ENCODE measurements around the gene STARD10. TPM values are rescaled to one million over a fixed set of nuclear protein-coding genes. Genes with fewer than 3 reads are reported as not detected.
"Not testable (repeated sequence)": the region's sequence is repeated elsewhere in the genome, so short reads cannot be mapped to it uniquely, and the experiment has no call there.

The STARD10 gene, protein sequence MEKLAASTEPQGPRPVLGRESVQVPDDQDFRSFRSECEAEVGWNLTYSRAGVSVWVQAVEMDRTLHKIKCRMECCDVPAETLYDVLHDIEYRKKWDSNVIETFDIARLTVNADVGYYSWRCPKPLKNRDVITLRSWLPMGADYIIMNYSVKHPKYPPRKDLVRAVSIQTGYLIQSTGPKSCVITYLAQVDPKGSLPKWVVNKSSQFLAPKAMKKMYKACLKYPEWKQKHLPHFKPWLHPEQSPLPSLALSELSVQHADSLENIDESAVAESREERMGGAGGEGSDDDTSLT
- total RNA-seq = 43.3 TPM

DNA sequence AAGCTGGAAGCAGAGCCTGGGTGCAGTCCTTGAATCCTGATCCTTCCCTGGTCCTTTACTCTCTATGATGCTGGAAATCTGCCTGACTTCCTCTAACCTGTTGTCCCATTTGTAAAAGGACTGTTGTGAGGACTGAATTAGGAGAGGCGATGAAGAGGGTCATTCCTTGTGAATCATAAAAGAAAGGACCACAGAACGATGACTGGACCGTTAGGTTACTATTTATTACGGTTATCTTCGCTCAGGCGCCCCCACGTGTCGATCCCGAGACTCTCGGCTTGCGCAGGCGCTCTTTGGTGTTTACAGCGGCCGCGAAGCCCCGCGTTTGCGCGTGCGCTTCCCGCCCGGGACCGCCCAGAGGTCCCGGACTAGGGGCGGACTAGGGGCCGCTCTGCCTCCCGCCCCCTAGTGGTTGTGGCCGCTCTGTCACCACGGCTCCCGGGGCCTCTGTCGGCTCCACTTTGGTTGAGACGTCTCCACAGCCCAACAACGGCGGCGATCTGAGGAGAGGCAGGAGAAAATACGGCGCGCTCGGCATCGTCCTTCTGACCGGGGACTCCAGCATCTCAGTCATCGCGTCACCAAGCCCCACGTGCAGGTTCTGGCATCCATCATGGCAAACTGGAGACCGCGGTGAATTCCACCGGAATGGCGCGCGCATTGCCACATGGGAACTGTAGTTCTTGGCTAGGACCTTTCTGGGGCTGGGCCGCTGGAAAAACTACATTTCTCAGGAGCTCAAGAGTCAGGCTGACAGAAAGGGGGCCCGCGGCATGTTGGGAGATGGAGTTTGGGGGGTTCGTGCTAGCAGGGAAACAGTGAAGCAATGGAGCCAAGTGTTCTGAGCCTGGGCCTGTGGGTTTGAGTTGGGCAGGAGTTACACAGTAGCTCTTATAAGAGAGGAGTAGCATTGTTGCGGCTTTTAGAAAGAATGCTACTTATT is at the start of gene STARD10:
Gene STARD10 (minus strand): TSS at position 623 of the 943 bp plus-strand sequence. CDS start 12,866 bp downstream, outside the sequence.
- DNase-seq = peak; percentile 99

DNA sequence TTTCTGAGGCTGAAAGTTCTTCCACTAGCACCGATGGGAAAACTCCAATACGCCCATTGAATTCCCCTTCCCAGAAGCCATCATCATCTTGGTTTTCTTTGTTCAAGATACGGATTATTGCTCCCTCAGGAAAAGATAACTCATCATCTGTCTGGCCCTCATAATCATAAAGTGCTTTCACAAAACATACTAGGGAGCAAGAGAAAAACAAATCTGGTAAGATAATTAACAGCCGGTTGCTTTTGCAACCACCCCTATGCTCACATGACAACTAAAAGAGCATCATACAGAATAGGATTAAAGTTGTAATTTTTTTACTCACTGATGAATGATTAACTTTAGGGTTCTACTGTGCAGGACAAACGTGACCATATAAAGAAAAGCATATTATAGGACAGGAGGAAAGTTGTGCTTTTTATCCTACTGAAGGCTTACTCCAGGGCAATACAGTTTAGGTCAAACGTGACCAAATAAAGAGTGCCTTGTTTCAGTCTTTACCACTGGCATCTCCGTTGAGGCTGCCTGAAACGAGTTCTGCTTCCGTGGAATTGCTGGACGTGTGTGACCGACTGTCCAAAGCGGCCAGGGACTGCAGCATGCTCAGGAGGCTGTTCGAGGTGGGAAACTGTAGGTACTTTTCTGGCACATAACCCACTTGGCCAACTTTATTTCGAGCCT is 48.9 kb upstream of the STARD10 start:
- no peak for DNase-seq

DNA sequence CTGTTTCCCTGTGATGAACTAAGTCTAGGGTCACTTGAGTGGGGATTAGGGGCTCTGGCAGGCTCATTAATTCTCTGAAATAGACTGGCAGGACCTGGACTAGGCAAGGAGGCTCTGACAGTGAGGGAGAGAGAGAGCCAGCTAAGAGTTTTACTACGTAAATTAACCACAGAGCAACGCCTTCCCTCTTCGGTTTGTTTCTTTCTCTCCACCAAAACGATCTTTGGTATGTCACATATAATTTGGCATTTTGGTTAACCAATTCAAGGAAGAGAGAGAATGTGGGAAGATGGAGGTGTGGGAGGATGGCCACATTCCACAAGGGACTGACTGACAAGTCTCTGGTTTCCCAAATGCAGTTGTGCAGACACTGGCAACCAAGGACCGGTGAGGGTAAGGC is 48.3 kb upstream of the STARD10 start:
- no peak for DNase-seq

DNA sequence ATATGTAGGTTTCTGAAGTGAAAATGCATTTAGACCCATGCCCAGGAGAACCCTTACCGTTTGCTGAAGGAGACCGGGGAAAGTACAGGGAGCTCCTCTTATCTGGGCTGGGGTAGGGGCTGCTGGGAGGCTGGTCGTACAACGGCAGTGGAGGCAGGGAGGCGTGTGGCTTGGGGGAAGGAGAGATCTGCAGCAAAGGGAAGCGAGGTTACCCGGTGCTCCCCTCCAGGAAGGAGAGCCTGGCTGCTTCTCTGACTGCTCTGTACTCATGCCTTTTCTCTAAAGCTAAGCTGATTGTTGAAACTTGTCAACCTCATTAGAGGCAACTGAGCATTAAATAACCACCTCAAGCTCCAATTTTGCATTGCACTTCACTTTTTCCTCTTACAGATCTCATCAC is 47.5 kb upstream of the STARD10 start:
- DNase-seq = no peak

DNA sequence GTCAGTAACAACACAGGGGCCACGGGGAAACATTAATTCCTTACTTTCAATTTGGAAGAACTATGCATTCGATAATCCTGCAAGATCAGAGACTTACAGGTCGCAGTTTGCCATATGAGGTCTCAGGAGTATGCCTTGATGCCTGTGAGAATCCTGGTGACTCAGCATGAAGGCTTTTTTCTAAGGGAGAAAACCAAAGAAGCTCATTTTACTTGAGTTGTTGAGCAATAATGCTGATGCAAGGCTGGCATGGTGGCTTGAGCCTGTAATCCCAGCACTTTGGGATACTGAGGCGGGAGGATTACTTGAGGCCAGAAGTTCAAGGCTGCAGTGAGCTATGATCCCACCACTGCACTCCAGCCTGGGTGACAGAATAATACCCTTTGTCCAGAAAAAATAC is 46.9 kb upstream of the STARD10 start:
- DNase-seq = no peak

DNA sequence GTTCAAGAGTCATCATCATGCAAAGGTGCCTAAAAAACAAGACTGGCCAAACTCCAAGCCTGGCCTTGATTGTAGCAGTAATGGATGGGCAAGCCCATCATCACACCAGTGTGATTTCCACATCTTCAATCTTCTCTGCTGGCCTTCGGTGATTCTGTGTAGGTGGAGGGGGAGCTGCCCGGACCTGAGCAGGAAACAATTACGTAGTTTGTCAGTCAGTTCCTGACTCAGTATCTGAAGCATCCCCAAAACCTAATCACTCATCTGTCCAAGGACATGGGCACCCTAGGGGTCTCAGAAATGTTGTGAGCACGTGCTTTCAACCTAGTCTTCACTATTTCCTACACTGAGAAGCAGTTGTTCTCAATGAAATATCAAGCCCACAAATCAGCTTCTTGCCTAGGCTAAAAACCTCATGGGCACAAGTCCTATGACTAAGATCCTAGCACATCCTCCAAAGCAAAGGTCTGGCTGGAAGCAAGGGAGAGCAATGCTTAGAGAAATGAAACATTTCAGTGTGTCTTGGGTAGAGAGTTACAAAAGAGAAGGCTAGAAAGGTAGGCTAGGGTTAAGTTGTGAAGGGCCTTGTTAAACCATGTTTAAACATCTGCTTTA is 45.0 kb upstream of the STARD10 start:
- no peak for DNase-seq

DNA sequence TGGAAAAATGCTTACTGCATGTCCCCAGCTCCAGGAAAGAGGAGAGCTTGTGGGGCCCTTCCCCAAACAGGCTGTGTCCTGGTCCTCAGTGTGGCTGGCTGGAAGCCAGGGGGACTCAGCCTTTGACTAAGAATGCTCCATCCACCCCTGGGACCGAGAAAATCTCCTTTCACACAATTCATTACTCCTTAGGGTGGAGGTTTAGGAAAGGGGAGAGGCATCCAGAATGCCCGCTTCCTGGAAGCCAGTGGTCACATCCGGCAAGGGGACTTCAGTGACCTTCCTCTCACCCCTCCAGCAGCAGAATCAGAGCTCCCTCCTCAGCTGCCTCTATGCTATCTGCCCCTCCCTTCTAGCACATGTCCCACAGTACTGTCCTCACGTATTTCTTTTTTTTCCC is 42.3 kb upstream of the STARD10 start:
- DNase-seq = peak; percentile 61

DNA sequence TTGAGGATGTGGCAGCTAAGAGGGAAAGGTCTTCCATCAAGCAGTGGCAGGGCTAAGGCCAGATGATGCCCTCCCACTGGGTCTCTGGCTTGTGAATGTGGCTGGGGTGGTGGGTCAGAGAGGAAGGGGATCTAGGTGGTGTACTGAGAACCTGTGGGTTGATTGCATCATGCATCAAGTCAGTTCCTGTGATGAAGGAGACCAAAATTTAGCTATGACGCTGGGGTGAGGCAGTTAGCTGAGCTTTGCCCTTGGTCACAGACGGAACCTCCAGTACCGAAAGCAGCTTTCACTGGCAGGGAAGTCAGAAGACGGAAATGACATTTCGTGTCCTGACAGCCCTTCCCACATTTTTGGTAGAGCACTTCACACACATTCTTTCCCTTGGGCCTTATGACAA is 41.1 kb upstream of the STARD10 start:
- DNase-seq = no peak

DNA sequence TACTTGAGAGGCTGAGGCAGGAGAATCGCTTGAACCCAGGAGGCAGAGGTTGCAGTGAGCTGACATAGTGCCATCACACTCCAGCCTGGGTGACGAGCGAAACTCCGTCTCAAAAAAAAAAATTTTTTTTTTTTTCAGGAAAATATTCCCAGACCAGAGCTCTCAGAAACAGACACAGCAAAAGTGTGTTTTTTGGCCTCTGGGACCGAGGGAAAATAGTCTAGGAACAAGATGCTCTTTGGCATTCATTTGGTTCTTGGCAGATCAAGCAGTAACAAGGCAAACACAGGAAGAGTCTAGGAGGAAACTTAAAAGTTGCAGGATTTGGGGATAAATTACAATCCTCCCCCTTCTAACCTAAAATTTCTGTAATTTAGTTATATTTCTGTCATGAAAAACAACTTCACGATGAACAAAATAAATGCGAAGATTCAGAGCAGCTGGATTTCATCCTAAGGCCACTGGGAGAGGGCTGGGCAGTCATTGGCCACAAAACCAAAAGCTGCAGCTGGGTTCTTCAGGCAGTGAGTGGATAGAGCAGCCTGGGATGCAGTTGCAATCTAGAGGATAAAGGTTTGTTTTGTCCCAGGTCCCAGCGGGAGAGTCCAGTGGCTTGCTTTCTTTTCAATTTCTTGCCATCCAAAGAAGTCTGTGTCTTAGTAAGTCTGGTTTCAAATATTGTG is 40.1 kb upstream of the STARD10 start:
- peak; percentile 74 for DNase-seq

DNA sequence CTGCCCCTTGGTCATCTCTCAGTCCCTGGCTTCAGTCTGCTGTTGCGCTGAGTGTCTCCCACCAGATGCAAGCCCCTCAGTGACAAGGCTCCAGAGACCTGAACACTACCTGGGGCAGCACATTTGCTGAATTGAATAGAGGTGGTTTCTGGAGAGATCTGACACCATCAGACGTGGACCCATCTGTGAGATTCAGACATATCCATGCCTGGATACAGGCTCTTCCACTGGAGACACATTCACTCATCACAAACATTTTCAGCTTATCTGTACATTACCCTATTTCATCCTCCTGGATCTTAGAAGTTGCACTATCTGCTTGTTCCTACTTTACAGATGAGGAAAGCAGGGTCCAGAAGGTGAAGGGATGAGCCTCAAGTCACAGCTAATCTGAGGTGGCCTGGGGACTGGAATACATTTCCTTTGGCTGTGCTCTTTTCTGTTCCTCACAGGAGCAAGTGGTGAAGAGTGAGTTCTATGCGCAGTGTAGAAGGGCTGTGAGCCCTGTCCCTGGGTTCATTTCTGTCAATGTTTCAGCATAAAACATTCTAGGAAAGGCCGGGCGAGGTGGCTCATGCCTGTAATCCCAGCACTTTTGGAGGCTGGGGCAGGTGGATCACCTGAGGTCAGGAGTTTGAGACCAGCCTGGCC is 39.4 kb upstream of the STARD10 start:
- no peak for DNase-seq

DNA sequence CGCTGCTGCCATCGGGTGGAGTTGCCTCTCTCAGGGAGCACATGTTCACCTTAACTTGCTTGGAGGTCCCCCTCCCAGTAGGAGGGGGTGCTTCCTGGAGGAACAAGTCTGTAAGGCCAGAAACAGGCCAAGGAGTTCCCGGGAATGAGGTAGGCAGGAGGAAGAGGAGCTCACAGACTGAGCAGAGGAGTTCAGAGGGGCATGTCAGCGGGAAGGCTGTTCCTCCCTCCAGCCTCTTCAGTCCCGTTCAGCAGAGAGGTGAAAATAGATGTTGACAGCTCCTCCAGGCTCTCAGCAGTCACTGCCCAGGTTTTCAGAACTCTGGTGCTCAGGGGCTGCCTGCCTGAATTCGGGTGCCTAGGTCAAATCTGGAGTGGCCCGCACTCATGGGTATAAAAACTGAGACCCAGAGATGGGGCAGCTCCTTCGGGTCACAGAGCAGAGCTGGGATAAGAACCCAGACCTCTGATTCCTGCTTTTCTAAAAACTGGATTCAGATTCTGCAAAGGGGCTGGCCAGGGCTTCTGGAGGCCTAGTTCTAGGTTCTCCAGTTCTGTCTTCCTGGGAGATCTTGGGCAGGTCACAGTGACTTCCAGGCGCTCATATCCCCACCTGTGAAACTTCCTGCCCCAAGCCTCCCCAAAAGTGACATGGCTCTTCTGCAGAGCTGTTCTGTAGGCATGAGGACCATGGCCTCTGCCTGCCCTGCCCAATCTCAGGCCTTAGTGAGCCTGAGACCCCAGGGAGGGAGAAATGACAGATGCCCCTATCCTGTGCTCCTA is 38.6 kb upstream of the STARD10 start:
- no peak for DNase-seq

DNA sequence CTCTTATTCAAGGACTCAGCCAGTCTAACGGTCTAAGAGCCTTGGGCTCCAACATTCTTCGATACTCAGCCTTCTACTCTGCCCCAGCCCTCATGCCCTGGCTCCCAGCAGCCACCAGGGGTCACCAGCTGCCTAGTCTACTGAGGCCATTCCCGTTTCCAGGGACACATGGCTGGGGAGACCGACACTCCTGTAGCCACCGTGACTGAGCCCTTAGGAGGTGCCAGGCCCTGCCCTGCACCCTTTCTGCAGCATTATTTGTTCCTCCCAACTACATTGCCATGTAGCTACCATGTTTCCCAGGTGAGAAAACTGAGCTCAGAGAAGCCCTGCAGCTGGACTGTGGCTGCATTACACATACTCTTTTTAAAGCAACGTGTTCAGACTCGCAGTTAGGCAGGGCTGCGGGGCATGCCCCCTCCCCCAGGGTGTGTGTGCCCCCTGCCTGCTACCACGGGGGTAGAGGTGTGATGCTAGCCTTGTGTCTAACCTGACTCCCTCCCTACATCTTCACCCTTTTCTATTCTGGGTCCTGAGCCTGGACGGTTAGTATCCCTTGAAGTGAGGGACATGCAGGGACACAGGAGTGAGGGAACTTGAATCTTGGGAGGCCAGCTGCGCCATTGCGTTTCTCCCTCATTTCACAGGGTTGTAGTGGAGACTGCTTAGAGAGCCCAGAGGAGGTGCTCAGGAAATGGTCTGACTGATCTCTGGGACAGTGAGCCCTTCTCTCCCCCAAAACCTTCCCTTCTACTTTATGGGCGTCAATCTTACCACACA is 37.9 kb upstream of the STARD10 start:
- DNase-seq = peak; percentile 91

DNA sequence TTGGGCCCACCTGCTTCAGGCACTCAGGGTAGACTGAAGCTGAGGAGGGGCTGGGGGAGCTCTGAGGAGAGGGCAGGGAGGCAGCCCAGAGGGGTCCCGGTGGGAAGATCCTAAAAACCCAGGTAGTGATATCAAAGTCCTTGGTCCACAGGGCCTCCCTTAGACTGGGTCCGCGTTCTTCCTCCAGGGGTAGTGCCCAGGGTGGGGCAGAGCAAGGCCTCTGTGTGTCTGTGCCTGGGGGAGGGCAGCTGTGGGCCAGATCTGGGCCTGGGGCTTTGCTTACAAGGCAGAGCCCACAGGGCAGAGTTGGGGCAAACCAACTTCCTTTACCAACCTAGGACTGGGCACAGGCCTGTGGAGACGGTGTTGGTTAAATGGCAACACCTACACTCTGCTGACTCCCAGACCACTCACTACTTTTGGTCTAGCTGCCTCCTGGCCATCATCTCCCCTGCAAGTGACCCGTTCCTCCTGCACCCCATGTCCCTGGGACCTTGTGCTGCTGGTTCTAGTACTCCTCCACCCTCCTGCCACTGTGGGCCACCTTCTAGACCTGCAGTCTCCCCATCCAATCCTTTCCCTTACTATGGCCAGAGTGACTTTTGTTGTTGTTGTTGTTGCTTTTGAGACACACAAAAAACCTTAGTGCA is 36.2 kb upstream of the STARD10 start:
- DNase-seq = no peak

DNA sequence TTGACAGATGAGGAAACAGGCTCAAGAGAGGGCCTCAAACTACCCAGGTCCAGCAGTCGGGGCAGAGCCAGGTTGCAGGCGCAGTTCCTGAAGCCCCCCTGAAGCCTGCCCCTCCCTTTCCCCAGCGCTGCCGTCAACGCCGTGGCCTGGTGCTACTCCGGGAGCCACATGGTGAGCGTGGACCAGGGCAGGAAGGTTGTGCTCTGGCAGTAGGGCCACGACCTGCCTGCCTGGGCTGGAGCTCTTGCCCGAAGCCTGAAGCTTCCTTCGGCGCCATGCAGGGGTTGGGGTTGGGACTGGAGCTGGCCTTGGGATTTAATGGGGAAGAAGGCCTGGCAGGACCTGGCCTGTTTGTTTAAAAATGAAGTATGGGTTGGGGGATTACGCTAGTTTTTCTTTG is 35.3 kb upstream of the STARD10 start:
- no peak for DNase-seq

DNA sequence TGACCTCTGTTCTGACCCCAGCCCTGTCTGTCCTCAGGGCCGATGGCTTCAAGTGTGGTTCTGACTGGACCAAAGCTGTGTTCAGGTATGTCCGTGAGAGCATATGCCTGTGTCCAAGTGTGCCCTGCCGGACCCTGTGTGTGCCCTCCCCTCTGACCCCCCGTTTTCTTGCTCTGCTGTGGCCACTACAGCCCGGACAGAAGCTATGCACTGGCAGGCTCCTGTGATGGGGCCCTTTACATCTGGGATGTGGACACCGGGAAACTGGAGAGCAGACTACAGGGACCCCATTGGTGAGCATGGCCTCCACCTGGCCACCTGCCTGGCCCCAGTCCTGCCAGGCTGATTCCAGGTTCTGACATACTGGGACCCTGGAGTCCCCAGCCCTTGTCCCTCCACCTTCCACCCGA is 34.9 kb upstream of the STARD10 start:
- no peak for DNase-seq

DNA sequence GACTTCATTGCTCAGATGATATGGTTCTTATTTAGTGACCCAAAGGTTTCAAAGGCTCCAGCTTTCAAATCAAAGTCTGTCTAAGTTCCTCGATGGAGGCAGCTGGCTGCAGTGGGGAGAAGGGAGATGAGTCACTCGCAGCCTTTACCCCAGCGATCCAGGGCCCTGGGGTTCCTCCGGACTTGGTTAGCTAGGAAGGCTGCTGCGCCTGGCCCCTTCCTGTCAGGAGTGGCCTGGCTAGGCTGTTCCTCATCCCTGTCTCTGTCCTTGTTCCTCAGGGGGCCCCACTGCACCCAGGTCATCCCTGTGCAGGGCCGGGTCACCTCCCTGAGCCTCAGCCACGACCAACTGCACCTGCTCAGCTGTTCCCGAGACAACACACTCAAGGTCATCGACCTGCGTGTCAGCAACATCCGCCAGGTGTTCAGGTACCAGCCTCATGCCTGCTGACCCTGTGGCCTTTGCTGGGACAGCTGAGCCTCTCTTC is 34.3 kb upstream of the STARD10 start:
- DNase-seq = no peak

DNA sequence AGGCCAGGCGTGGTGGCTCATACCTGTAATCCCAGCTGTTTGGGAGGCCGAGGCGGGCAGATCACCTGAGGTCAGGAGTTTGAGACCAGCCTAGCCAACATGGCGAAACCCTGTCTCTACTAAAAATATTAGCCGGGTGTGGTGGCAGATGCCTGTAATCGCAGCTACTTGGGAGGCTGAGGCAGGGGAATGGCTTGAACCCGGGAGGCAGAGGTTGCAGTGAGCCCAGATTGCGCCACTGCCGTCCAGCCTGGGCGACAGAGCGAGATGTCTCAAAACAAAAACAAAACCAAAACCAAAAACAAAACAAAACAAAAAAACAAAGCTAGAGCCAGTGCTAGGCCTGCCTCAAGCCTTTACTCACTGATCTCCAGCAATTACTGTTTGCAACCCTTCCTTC is 33.8 kb upstream of the STARD10 start:
- not testable (repeated sequence) for DNase-seq

DNA sequence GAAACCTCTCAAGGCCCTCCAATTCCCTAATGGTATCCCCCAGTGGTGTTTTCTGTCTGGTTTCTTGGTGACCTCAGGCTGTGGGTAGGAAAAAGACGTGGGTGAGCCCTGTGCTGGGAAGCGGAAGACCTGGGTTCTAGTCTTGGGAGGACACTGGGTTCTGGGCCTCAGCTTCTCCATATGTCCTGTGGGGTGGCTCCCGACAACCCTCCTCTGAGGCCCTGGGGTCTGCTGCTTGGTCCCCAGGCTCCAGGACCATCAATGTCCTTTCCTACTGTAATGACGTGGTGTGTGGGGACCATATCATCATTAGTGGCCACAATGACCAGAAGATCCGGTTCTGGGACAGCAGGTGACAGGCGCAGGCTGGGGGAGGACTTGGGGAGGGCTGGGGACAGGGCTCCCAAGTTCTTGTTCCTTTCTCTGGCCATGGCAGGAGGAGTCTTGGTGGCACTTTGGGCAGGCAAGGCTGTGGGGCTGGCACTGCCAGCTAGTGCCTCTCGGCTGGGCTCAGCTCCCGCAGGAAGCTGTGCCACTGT is 33.2 kb upstream of the STARD10 start:
- DNase-seq = no peak
